ENCODE data around the gene EPHA1. TPM values are rescaled to one million over a fixed set of nuclear protein-coding genes. Genes with fewer than 3 reads are reported as not detected.

Gene EPHA1
- total and polyA plus RNA-seq, 2 of the 4 experiments (the other 2 are of a cell fraction) = 0.10 TPM; not detected in 1

DNA sequence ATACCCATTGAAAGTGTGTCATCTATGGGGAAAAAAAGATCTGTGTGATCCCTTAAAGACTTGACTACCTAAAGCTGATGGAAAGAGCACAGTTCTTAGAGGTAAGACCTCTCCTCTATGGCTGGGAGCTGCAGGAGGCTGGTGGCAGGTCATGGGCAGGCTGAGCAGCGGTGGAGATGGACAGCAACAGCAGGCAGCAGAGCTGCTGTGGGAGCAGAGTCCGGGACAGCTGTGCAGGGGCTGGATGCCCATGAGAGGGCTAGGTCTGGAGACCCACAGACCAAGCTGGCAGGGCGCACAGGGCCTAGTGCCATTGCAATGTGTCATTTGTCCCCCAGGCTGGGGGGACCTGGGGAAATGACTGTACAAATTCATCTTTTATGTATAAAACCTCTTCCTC, 13.4 kb upstream of the EPHA1 start:
- no peak overlapping the region for H2AFZ ChIP-seq (replicated peaks; ENCODE audit: low read length, poor library complexity)
- no peaks in the 10 kb centered on the region for H3K36me3 ChIP-seq (ENCODE audit: control insufficient read depth, insufficient read depth, low read length)
- H3K4me1 ChIP-seq (ENCODE audit: control insufficient read depth, insufficient read depth, low read length) = peaks cover 1% of the 10 kb centered on the region; the same call in 1 of the 2 replicates
- no peak overlapping the region for H2BK5ac ChIP-seq (ENCODE audit: low read depth, low read length, poor library complexity, severe bottlenecking)
- no peak overlapping the region for H3K4ac ChIP-seq (ENCODE audit: low read depth, low read length)
- TF ChIP-seq USF2 (IDR thresholded peaks at IDR 0.05; ENCODE audit: low read depth, low read length) = no peak
- no peak for TF ChIP-seq CEBPB (IDR thresholded peaks at IDR 0.05; ENCODE audit: low read depth, low read length)
- no peak for TF ChIP-seq MXI1 (IDR thresholded peaks at IDR 0.05; ENCODE audit: borderline replicate concordance, low read depth, low read length)
- no peak for TF ChIP-seq RAD21 (IDR thresholded peaks at IDR 0.05; ENCODE audit: low read length)
- no peak for TF ChIP-seq ELK1 (IDR thresholded peaks at IDR 0.05; ENCODE audit: borderline replicate concordance, low read depth, low read length)
- no peak for TF ChIP-seq FOS (IDR thresholded peaks at IDR 0.05; ENCODE audit: low read depth, low read length)
- no peak for TF ChIP-seq NFE2L2 (IDR thresholded peaks at IDR 0.05; ENCODE audit: low read depth, low read length)
- no peak for TF ChIP-seq RFX5 (IDR thresholded peaks at IDR 0.05; ENCODE audit: low read depth, low read length)
- TF ChIP-seq MAFK (IDR thresholded peaks at IDR 0.05; ENCODE audit: low read depth, low read length) = no peak
- TF ChIP-seq RCOR1 (IDR thresholded peaks at IDR 0.05; ENCODE audit: insufficient replicate concordance, low read length) = no peak
- TF ChIP-seq CHD1 (IDR thresholded peaks at IDR 0.05; ENCODE audit: low read depth, low read length) = no peak
- TF ChIP-seq, protein P1, sequence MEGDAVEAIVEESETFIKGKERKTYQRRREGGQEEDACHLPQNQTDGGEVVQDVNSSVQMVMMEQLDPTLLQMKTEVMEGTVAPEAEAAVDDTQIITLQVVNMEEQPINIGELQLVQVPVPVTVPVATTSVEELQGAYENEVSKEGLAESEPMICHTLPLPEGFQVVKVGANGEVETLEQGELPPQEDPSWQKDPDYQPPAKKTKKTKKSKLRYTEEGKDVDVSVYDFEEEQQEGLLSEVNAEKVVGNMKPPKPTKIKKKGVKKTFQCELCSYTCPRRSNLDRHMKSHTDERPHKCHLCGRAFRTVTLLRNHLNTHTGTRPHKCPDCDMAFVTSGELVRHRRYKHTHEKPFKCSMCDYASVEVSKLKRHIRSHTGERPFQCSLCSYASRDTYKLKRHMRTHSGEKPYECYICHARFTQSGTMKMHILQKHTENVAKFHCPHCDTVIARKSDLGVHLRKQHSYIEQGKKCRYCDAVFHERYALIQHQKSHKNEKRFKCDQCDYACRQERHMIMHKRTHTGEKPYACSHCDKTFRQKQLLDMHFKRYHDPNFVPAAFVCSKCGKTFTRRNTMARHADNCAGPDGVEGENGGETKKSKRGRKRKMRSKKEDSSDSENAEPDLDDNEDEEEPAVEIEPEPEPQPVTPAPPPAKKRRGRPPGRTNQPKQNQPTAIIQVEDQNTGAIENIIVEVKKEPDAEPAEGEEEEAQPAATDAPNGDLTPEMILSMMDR (conservative IDR thresholded peaks at IDR 0.05; ENCODE audit: low read depth, low read length) = no peak
- H3K56ac ChIP-seq (ENCODE audit: extremely low read depth, insufficient read depth, low read length) = no peak overlapping the region
- ChIA-PET CTCF (no interaction called here), POLR2A (ENCODE audit: unreplicated experiment) (no interaction called here)
- 80% methylated on average over 2 of the region's 3 CpGs; no CpG with 5 or more reads in 1 of the 2 experiments for WGBS, 2 experiments (ENCODE audit: extremely low coverage in 2 of 2, insufficient read length in 1 of 2)
- dilution Hi-C loops (cut with HindIII; ENCODE audit: low sequenced_read_pairs, unreplicated experiment) (no loop called here), intact Hi-C loops (cut with micrococcal nuclease) (no loop called here), in situ Hi-C loops (cut with MboI; ENCODE audit: low sequenced_read_pairs) (no loop called here)
- DNase-seq = no peak
- H3K79me1 ChIP-seq (ENCODE audit: low read depth in 1 of 2, low read length in 2 of 2) = no peaks in the 10 kb centered on the region
- no peak overlapping the region for H2BK15ac ChIP-seq (ENCODE audit: low read depth, low read length)
- no peak overlapping the region for H2BK20ac ChIP-seq (ENCODE audit: low read depth, low read length)
- H4K8ac ChIP-seq (ENCODE audit: low read depth in 2 of 2, low read length in 2 of 2) = no peak overlapping the region
- H4K91ac ChIP-seq (ENCODE audit: insufficient read depth, low read depth, low read length) = no peak overlapping the region
- no peak overlapping the region for H2AK9ac ChIP-seq (replicated peaks; ENCODE audit: low read depth, low read length, poor library complexity)
- H3K4me2 ChIP-seq (ENCODE audit: low read depth, low read length) = no peak overlapping the region
- no peak overlapping the region for H3K23ac ChIP-seq (ENCODE audit: low read depth, low read length)
- no peak overlapping the region for H2AK5ac ChIP-seq (ENCODE audit: low read depth, low read length)
- H3K9ac ChIP-seq (ENCODE audit: low read depth, low read length) = no peak overlapping the region
- no peak; the same call in 1 of the 2 replicates for ATAC-seq (ENCODE audit: low read depth)
- H4K20me1 ChIP-seq (ENCODE audit: insufficient read depth, low read length) = no peaks in the 10 kb centered on the region
- no TSS peak for BruUV-seq (replicated peaks)
- no peaks in the 10 kb centered on the region for H3K9me3 ChIP-seq (ENCODE audit: control insufficient read depth, insufficient read depth, low read length)
- no peak overlapping the region for H3K14ac ChIP-seq (replicated peaks; ENCODE audit: low read depth, low read length)
- H2BK120ac ChIP-seq (ENCODE audit: low read depth, low read length) = no peak overlapping the region
- H3K18ac ChIP-seq (ENCODE audit: low read depth, low read length) = no peak overlapping the region
- no peaks in the 10 kb centered on the region for H3K27me3 ChIP-seq (ENCODE audit: control insufficient read depth, insufficient read depth, low read length)
- H3K27ac ChIP-seq (ENCODE audit: insufficient read depth, low read length) = no peak overlapping the region
- no peaks in the 10 kb centered on the region; the same call in 1 of the 2 replicates for H3K9me1 ChIP-seq (ENCODE audit: insufficient read depth, low read length)
- no peak overlapping the region for H3K4me3 ChIP-seq (ENCODE audit: insufficient read depth, low read depth, low read length)
- no peak overlapping the region for H4K5ac ChIP-seq (ENCODE audit: low read depth, low read length)

All from IMR-90 (cell line).